ENCODE data around the gene FCSK.
"Not testable (repeated sequence)": the region's sequence is repeated elsewhere in the genome, so short reads cannot be mapped to it uniquely, and the experiment has no call there.

The FCSK gene

GRCh38 chr16:70432356-70432722 is 22.1 kb upstream of the FCSK start:
- DNase-seq, result peak; percentile 62 to 75 (median 67)

- DNase-seq, result peak; percentile 46 to 60 (median 58)
Measured at GRCh38 chr16:70432723-70433457, 21.5 kb upstream of the FCSK start.

- peak; percentile 62 to 79 (median 71) for DNase-seq
Measured at GRCh38 chr16:70433458-70434103, 20.8 kb upstream of the FCSK start.

GRCh38 chr16:70434484-70435260 is 19.7 kb upstream of the FCSK start:
- DNase-seq, result no peak

- DNase-seq, result no peak
Measured at GRCh38 chr16:70437017-70437581, 17.3 kb upstream of the FCSK start.

- DNase-seq, result peak; percentile 81 to 85 (median 84)
Measured at GRCh38 chr16:70437582-70438557, 16.5 kb upstream of the FCSK start.

- DNase-seq, result no peak
Measured at GRCh38 chr16:70438585-70438968, 15.8 kb upstream of the FCSK start.

- DNase-seq, result peak; percentile 91 to 96 (median 94)
Measured at GRCh38 chr16:70438969-70439862, 15.2 kb upstream of the FCSK start, which contains the start of gene ST3GAL2. Gene ST3GAL2 (minus strand): TSS chr16:70439100. CDS start chr16:70398530, 40,570 bp downstream.

- DNase-seq, result no peak
Measured at GRCh38 chr16:70440009-70440692, 14.2 kb upstream of the FCSK start.

- DNase-seq, result no peak
Measured at GRCh38 chr16:70441406-70441990, 12.9 kb upstream of the FCSK start.

GRCh38 chr16:70442344-70442743 is 12.1 kb upstream of the FCSK start:
- DNase-seq, result no peak

- DNase-seq, result peak; percentile 54 to 65 (median 59)
Measured at GRCh38 chr16:70444249-70445063, 9.9 kb upstream of the FCSK start.

- DNase-seq, result no peak
Measured at GRCh38 chr16:70448075-70448474, 6.3 kb upstream of the FCSK start.

GRCh38 chr16:70450142-70451003 is 4.0 kb upstream of the FCSK start:
- not testable (repeated sequence) for DNase-seq

- not testable (repeated sequence) for DNase-seq
Measured at GRCh38 chr16:70451004-70451340, 3.4 kb upstream of the FCSK start.

- no peak for DNase-seq
Measured at GRCh38 chr16:70453117-70453891, 1.1 kb upstream of the FCSK start.

GRCh38 chr16:70453892-70454221 is 538 bp upstream of the FCSK start:
- no peak for DNase-seq
